HepG2 (cell line): ENCODE measurements around the gene ELFN1. TPM values are rescaled to one million over a fixed set of nuclear protein-coding genes. Genes with fewer than 3 reads are reported as not detected.

Experiments used
- ATAC-seq: fragments of 200-7000 bp; cut with Tn5 transposase; 3 replicates; pipeline ENCODE4 v1.9.1; 2020; ENCODE audit warnings: mild to moderate bottlenecking, moderate library complexity
- BruUV-seq: library from RNA; stranded (reverse); fragments of 400-500 nt; replicated peaks from 2 replicates; lab custom pipeline; 2021; lab: Mats Ljungman, UMichigan
- CTCF ChIA-PET: fragments of 300-600 bp; formaldehyde crosslinking; extraction: SDS; loops from one replicate; lab custom pipeline; 2021; ENCODE audit warnings: low total read pairs, inconsistent platforms, low intra/inter-chr PET ratio; lab: Yijun Ruan, JAX
- POLR2A ChIA-PET: fragments of 350-600 bp; sonication (Branson Sonifier 250); formaldehyde crosslinking; loops from one replicate; lab custom pipeline; 2020; ENCODE audit warnings: antibody characterized with exemption, inconsistent platforms; lab: Yijun Ruan, JAX
- DNase-seq: peaks from one replicate; pipeline ENCODE4 v3.0.0-alpha.2; 2015; ENCODE audit warnings: low spot score
- FAIRE-seq: peaks from 3 replicates; lab custom pipeline; 2011; peaks lifted over from hg19 to GRCh38; lab: Jason Lieb, UNC
- H2AFZ ChIP-seq: one replicate; pipeline ENCODE4 v1.6.1; 2011; ENCODE audit warnings: low read length, inconsistent platforms
- H3K27ac ChIP-seq: fragments of 300-600 bp; 3 replicates; pipeline ENCODE4 v1.8.0; 2011; ENCODE audit warnings: mixed run types, mild to moderate bottlenecking, mixed read lengths, low read length, inconsistent platforms; ENCODE audit not compliant: insufficient read depth; ENCODE audit errors: extremely low read length
- H3K27me3 ChIP-seq, 2 experiments: fragments of 200-600 bp in 1 of 2; 2 replicates in 1 of 2; 3 replicates in 1 of 2; pipeline versions ENCODE4 v1.6.0 to v1.8.0; 2011; ENCODE audit warnings: low read length in 2 of 2, mild to moderate bottlenecking in 2 of 2, moderate library complexity in 2 of 2, inconsistent platforms in 1 of 2; ENCODE audit not compliant: insufficient read depth in 2 of 2, control insufficient read depth in 1 of 2
- H3K36me3 ChIP-seq, 2 experiments: fragments of 200-600 bp in 1 of 2; replicated peaks in 1 of 2; 2 replicates in 1 of 2; 3 replicates in 1 of 2; pipeline versions ENCODE4 v1.5.1 to v1.8.0; 2011; ENCODE audit warnings: low read length in 2 of 2, inconsistent platforms in 1 of 2; ENCODE audit not compliant: insufficient read depth in 2 of 2, control insufficient read depth in 1 of 2
- H3K4me1 ChIP-seq: 2 replicates; pipeline ENCODE4 v1.5.1; 2012; ENCODE audit warnings: low read length, inconsistent platforms; ENCODE audit not compliant: insufficient read depth
- H3K4me2 ChIP-seq: 2 replicates; pipeline ENCODE4 v1.6.0; 2011; ENCODE audit warnings: low read depth, low read length, inconsistent platforms
- H3K4me3 ChIP-seq, 3 experiments: fragments of 200-600 bp in 1 of 3; sonication (generic), shearing (Covaris generic) in 1 of 3; replicated peaks in 1 of 3; 2 replicates each; pipeline ENCODE4 v1.5.1; 2011 to 2016; ENCODE audit warnings: low read length in 3 of 3, inconsistent platforms in 2 of 3, low read depth in 2 of 3, mild to moderate bottlenecking in 2 of 3, control low read depth in 1 of 3, mixed read lengths in 1 of 3; ENCODE audit not compliant: insufficient read depth in 1 of 3
- H3K79me2 ChIP-seq: one replicate; pipeline ENCODE4 v1.6.1; 2011; ENCODE audit warnings: low read length, inconsistent platforms; ENCODE audit not compliant: insufficient read depth
- H3K9ac ChIP-seq: 2 replicates; pipeline ENCODE4 v1.6.0; 2011; ENCODE audit warnings: mild to moderate bottlenecking, low read depth, low read length, inconsistent platforms; ENCODE audit not compliant: insufficient read depth
- H3K9me3 ChIP-seq: 2 replicates; pipeline ENCODE4 v1.5.1; 2012; ENCODE audit warnings: mild to moderate bottlenecking, low read length
- H4K20me1 ChIP-seq: 2 replicates; pipeline ENCODE4 v1.6.0; 2011; ENCODE audit warnings: inconsistent platforms, mild to moderate bottlenecking, low read length, moderate library complexity; ENCODE audit not compliant: insufficient read depth
- ATAD3A ChIP-seq: sonication (generic); formaldehyde crosslinking; IDR thresholded peaks from 2 replicates; pipeline ENCODE4 v1.4.0; 2020; ENCODE audit warnings: missing genetic modification reagents
- BHLHE40 ChIP-seq: IDR thresholded peaks from 2 replicates; pipeline ENCODE4 v1.6.1; 2011; ENCODE audit warnings: low read length, improper control_type of control experiment
- KLF15 ChIP-seq: sonication (generic); formaldehyde crosslinking; IDR thresholded peaks from 2 replicates; pipeline ENCODE4 v1.8.1; 2023; ENCODE audit warnings: borderline replicate concordance, mild to moderate bottlenecking, inconsistent platforms, missing genetic modification reagents, mixed read lengths
- MLLT10 ChIP-seq: sonication (generic); formaldehyde crosslinking; IDR thresholded peaks from 2 replicates; pipeline ENCODE4 v1.4.0; 2020; ENCODE audit warnings: missing genetic modification reagents
- RAD21 ChIP-seq: fragments of 450-650 bp; formaldehyde crosslinking; IDR thresholded peaks from 2 replicates; pipeline ENCODE4 v1.5.0; 2020; ENCODE audit warnings: mild to moderate bottlenecking
- SAFB2 ChIP-seq: sonication (generic); formaldehyde crosslinking; IDR thresholded peaks from 2 replicates; pipeline ENCODE4 v1.5.1; 2020; ENCODE audit warnings: missing genetic modification reagents, low read depth, mild to moderate bottlenecking, borderline replicate concordance
- STAG1 ChIP-seq: sonication (generic); formaldehyde crosslinking; IDR thresholded peaks from 2 replicates; pipeline ENCODE4 v1.4.0; 2020; ENCODE audit warnings: missing genetic modification reagents
- ZFYVE20 ChIP-seq: sonication (generic); formaldehyde crosslinking; IDR thresholded peaks from 2 replicates; pipeline ENCODE4 v1.8.0; 2023; ENCODE audit warnings: low read depth, mild to moderate bottlenecking, moderate library complexity, missing genetic modification reagents, borderline replicate concordance
- ZKSCAN5 ChIP-seq: sonication (generic); formaldehyde crosslinking; IDR thresholded peaks from 2 replicates; pipeline ENCODE4 v1.5.1; 2020; ENCODE audit warnings: mild to moderate bottlenecking, missing genetic modification reagents
- ZNF614 ChIP-seq: IDR thresholded peaks from 2 replicates; pipeline ENCODE4 v1.6.1; 2018; ENCODE audit warnings: missing biosample characterization, missing genetic modification reagents, inconsistent platforms, borderline replicate concordance
- ZNF768 ChIP-seq: sonication (generic); formaldehyde crosslinking; IDR thresholded peaks from 2 replicates; pipeline ENCODE4 v1.4.0; 2020; ENCODE audit warnings: missing genetic modification reagents
- WGBS: methylation state at CpG from one replicate; pipeline ENCODE4 v1.1.6; 2017; ENCODE audit warnings: low lambda C conversion rate; 5-methylcytosine and 5-hydroxymethylcytosine counted together
- in situ Hi-C: cut with HindIII; loops from 2 replicates; pipeline ENCODE4 v1.10.0; 2017; ENCODE audit warnings: low pct_unique_long_range_greater_than_20kb; ENCODE audit not compliant: extremely low pct_ligation_motif_present
- intact Hi-C: fragments of 100-400 bp; cut with micrococcal nuclease; formaldehyde crosslinking; loops from one replicate; pipeline ENCODE4 v1.10.0; 2022; ENCODE audit not compliant: unreplicated experiment
- polyA plus RNA-seq, 8 experiments: library from polyadenylated mRNA; depleted of rRNA in 3 of 8; stranded (reverse) in 7 of 8; unstranded in 1 of 8; fragments of >200 nt; fragmentation: Illumina TruSeq in 4 of 8; extraction: Trizol in 4 of 8; gene quantifications; 2 replicates each; pipeline versions ENCODE4 v1.2.1 to v1.2.3, GENCODE V29; 2011 to 2016; ENCODE audit warnings: low read depth in 4 of 8, missing spikeins in 1 of 8, mixed read lengths in 1 of 8; ENCODE audit not compliant: insufficient read depth in 1 of 8
- total RNA-seq, 5 experiments: library from RNA; depleted of rRNA; stranded (reverse); fragments of >200 nt; fragmentation: Illumina TruSeq; extraction: Trizol; gene quantifications; 2 replicates each; pipeline ENCODE4 v1.2.3, GENCODE V29; 2016; ENCODE audit warnings: low read depth in 1 of 5
- TF ChIP-seq, protein P1 (sequence below): sonication (generic); formaldehyde crosslinking; IDR thresholded peaks from 2 replicates; pipeline ENCODE4 v1.5.0; 2020; ENCODE audit warnings: mild to moderate bottlenecking, missing genetic modification reagents, moderate library complexity

Gene ELFN1
- total and polyA plus RNA-seq, 2 of the 13 experiments (the other 11 are each of a cell fraction or from before 2014, with no cell fraction given) = 0.13 to 0.18 TPM

DNA sequence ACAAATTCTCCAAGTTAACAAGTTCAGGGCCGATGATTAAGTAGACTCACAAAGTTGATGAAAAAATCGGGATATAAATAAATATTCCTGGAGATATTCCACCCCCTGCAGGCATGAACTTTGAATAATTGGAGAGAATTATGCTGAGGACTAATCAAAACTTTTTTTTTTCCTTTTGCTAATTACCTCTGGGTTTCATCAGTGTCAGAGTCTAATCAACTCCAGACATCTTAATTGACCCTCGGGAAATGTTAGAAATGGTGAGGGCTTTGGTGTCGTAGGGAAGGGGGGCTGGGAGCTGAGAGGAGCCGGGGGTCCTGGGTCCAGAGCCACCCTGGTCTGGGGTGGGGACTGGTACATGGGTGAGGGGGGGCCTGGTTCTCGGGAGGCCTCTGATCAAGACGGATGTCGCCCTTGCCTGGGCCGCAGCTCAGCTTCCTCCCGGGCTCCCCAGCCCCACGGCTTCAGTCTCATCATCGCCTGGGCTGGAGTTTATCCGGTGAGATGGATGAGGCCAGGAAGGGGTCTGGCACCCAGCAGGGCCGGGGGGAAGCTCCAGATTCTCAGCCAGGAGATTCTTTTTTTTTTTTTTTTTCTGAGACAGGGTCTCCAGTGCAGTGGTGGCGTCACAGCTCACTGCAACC lies 30.4 kb upstream of the ELFN1 start:
- peaks cover 7% of the 10 kb centered on the region for H3K9me3 ChIP-seq
- H3K4me2 ChIP-seq = no peak overlapping the region
- H3K36me3 ChIP-seq = no peaks in the 10 kb centered on the region
- no peaks in the 10 kb centered on the region for H4K20me1 ChIP-seq
- WGBS = 22% methylated on average over 11 of the region's 15 CpGs
- TF ChIP-seq ATAD3A = no peak
- no peak overlapping the region for H3K9ac ChIP-seq
- DNase-seq = no peak
- H3K79me2 ChIP-seq = no peaks in the 10 kb centered on the region
- peaks cover 3 to 28% of the 10 kb centered on the region in 2 experiments; a peak in 4 of 5 replicates for H3K27me3 ChIP-seq
- no peak for ATAC-seq
- ChIA-PET CTCF (no interaction called here), POLR2A (no interaction called here)
- no peak for FAIRE-seq
- intact Hi-C loops = no loop called here
- no peak overlapping the region for H3K4me3 ChIP-seq
- H2AFZ ChIP-seq = no peak overlapping the region
- no TSS peak for BruUV-seq
- no peak overlapping the region for H3K27ac ChIP-seq
- H3K4me1 ChIP-seq = peaks cover 11% of the 10 kb centered on the region
- in situ Hi-C loops = loop anchor here (10.0 kb wide), 1 partner anchor 55 kb away; no protein-coding TSS in a partner anchor

DNA sequence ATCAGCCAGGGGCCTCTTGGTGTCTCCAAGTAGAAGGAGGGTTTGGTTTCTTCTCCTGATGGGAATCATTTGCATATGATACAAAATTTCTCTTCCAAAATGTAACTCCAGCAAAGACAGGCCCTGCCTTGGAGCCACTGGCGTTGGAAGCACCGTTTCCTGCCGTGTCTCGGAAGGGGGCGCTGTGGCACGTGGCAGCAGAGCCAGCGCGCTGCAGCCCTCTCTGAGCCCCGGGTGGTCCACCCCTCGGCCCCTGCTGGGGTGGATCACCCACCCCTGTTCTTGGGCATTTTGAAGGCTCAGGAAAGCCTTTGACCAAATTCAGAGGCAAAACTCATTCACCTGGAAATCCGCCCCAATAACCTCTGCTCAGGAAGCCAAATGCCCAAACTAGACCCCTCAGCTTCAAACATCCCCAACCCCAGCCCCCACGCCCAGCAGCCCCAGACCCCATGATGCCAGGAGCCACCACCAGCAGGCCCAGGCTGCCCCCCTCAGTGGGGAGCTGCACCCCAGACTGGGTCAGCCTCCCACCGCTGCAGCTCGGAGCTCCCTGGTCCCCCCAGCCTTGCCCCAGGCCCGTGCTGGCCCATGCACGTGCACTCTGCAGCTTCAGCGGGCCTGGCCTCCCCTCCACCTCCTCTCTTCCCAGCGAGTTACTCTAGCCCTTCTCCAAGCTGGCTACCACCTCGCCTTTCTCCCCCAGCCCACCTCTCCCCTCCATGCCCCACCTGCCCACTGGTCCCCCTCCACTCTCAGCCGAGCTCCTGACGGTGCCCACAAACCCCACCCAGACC lies 29.5 kb upstream of the ELFN1 start:
- no peak overlapping the region for H3K4me3 ChIP-seq
- H2AFZ ChIP-seq = no peak overlapping the region
- FAIRE-seq (no peak), ATAC-seq (peak; percentile 45; the same call in 2 of the 3 replicates), DNase-seq (no peak)
- H3K9me3 ChIP-seq = peaks cover 7% of the 10 kb centered on the region
- H3K4me1 ChIP-seq = peaks cover 20% of the 10 kb centered on the region
- POLR2A ChIA-PET = no interaction called here
- no peaks in the 10 kb centered on the region for H3K79me2 ChIP-seq
- H3K9ac ChIP-seq = no peak overlapping the region
- no peak overlapping the region for H3K27ac ChIP-seq
- no peaks in the 10 kb centered on the region for H3K36me3 ChIP-seq
- in situ Hi-C loops = no loop called here
- no peaks in the 10 kb centered on the region for H4K20me1 ChIP-seq
- 10% methylated on average over 6 of the region's 21 CpGs for WGBS
- no peak overlapping the region for H3K4me2 ChIP-seq
- CTCF ChIA-PET = no interaction called here
- intact Hi-C loops = no loop called here
- BruUV-seq = no TSS peak
- TF ChIP-seq ZNF614 (CRISPR knock-in tag) (no peak), KLF15 (no peak), SAFB2 (CRISPR knock-in tag) (no peak), RAD21 (CRISPR knock-in tag) (peak; percentile 26; the same call in 1 of the 2 replicates), BHLHE40 (peak; percentile 54), ZKSCAN5 (no peak), ZNF768 (CRISPR knock-in tag) (peak; percentile 91), MLLT10 (CRISPR knock-in tag) (no peak), ZFYVE20 (CRISPR knock-in tag) (no peak), STAG1 (peak; percentile 74)
- TF ChIP-seq, protein P1, sequence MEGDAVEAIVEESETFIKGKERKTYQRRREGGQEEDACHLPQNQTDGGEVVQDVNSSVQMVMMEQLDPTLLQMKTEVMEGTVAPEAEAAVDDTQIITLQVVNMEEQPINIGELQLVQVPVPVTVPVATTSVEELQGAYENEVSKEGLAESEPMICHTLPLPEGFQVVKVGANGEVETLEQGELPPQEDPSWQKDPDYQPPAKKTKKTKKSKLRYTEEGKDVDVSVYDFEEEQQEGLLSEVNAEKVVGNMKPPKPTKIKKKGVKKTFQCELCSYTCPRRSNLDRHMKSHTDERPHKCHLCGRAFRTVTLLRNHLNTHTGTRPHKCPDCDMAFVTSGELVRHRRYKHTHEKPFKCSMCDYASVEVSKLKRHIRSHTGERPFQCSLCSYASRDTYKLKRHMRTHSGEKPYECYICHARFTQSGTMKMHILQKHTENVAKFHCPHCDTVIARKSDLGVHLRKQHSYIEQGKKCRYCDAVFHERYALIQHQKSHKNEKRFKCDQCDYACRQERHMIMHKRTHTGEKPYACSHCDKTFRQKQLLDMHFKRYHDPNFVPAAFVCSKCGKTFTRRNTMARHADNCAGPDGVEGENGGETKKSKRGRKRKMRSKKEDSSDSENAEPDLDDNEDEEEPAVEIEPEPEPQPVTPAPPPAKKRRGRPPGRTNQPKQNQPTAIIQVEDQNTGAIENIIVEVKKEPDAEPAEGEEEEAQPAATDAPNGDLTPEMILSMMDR (CRISPR knock-in tag) = peak; percentile 76
- H3K27me3 ChIP-seq = peaks cover 2 to 35% of the 10 kb centered on the region in 2 experiments
